ENCODE results near the gene ABCC2. TPM values are rescaled to one million over a fixed set of nuclear protein-coding genes. Genes with fewer than 3 reads are reported as not detected.

ABCC2 gene
- 99.7 to 121 TPM (median 103 TPM) in 5 replicates for total RNA-seq (2022; extraction: Qiagen RNA extraction)

GRCh38 chr10:99782447-99783286 lies at the start of gene ABCC2:
TSS of gene ABCC2 (plus strand) at chr10:99782640. CDS start at chr10:99782845, 205 bp downstream.

Other genes starting within 250 kb of the ABCC2 start
- gene NKX2-3, start 249.7 kb upstream of the ABCC2 start, total RNA-seq (2022; extraction: Qiagen RNA extraction), result 0.05 to 0.09 TPM (median 0.06 TPM) in 5 replicates
- gene SLC25A28, start 162.2 kb upstream of the ABCC2 start, total RNA-seq (2022; extraction: Qiagen RNA extraction), result 18.1 to 27.3 TPM (median 25.7 TPM) in 5 replicates
- gene ENTPD7, start 123.1 kb upstream of the ABCC2 start, total RNA-seq (2022; extraction: Qiagen RNA extraction), result 7.0 to 11.7 TPM (median 8.6 TPM) in 5 replicates
- 27.2 to 30.4 TPM (median 28.8 TPM) in 5 replicates for gene COX15, start 50.5 kb upstream of the ABCC2 start, total RNA-seq (2022; extraction: Qiagen RNA extraction)
- gene CUTC, start 50.4 kb upstream of the ABCC2 start, total RNA-seq (2022; extraction: Qiagen RNA extraction), result 29.5 to 36.4 TPM (median 30.5 TPM) in 5 replicates
- 16.2 to 25.3 TPM (median 20.9 TPM) in 5 replicates for gene DNMBP, start 227.3 kb downstream of the ABCC2 start, total RNA-seq (2022; extraction: Qiagen RNA extraction)